ENCODE results near the gene CYP24A1. TPM values are rescaled to one million over a fixed set of nuclear protein-coding genes. Genes with fewer than 3 reads are reported as not detected.
A peak's percentile ranks its signal among the peaks of the same experiment; 100 is the strongest.

The CYP24A1 gene
- polyA plus RNA-seq, 1 donor (not counting 4 experiments of a cell fraction or from before 2014, with no cell fraction given), result 18.2 TPM

DNA sequence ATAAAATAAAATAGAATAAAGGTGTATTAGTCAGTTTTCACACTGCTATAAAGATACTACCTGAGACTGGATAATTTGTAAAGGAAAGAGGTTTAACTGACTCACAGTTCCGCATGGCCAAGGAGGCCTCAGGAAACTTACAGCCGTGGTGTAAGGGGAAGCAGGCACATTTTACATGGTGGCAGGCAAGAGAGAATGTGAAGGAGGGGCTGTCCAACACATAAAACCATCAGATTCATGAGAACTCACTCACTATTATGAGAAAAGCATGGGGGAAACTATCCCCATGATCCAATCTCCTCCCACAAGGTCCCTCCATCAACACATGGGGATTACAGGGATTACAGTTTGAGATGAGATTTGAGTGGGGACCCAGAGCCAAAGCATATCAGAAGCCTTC is 62.3 kb downstream of the CYP24A1 start:
- no peak for FAIRE-seq

GRCh38 chr20:54110457-54110856 is 63.3 kb downstream of the CYP24A1 start:
- Histone ChIP-seq H3K36me3 (ENCODE audit: control insufficient read depth in 2 of 2, extremely low read depth in 1 of 2, insufficient read depth in 2 of 2, low read length in 2 of 2) (no peaks in the 10 kb centered on the region), H3K79me2 (ENCODE audit: control insufficient read depth, insufficient read depth, low read length) (no peaks in the 10 kb centered on the region), H3K27me3 (ENCODE audit: control insufficient read depth, extremely low read depth, insufficient read depth, low read length) (no peaks in the 10 kb centered on the region), H3K27ac (ENCODE audit: control insufficient read depth, insufficient read depth, low read length) (peak overlapping the region; percentile 49), H3K9me3 (ENCODE audit: control insufficient read depth, low read depth, low read length) (peaks cover 2% of the 10 kb centered on the region), H4K20me1 (ENCODE audit: control insufficient read depth, extremely low read depth, insufficient read depth, low read length) (no peaks in the 10 kb centered on the region), H3K4me3 (ENCODE audit: control insufficient read depth in 2 of 3, extremely low read depth in 1 of 3, insufficient read depth in 2 of 3, low read depth in 1 of 3, low read length in 3 of 3) (no peak overlapping the region), H3K4me1 (ENCODE audit: control insufficient read depth, extremely low read depth, insufficient read depth, low read length) (peaks cover 45% of the 10 kb centered on the region), H3K9ac (ENCODE audit: control insufficient read depth, extremely low read depth, insufficient read depth, low read length) (no peak overlapping the region), H2AFZ (ENCODE audit: control insufficient read depth, low read length) (no peak overlapping the region), H3K4me2 (ENCODE audit: control insufficient read depth, extremely low read depth, insufficient read depth, low read depth, low read length) (peak overlapping the region; percentile 33), H3K9me1 (ENCODE audit: control insufficient read depth, extremely low read depth, insufficient read depth, low read length) (no peaks in the 10 kb centered on the region)
- TF ChIP-seq, protein P1, sequence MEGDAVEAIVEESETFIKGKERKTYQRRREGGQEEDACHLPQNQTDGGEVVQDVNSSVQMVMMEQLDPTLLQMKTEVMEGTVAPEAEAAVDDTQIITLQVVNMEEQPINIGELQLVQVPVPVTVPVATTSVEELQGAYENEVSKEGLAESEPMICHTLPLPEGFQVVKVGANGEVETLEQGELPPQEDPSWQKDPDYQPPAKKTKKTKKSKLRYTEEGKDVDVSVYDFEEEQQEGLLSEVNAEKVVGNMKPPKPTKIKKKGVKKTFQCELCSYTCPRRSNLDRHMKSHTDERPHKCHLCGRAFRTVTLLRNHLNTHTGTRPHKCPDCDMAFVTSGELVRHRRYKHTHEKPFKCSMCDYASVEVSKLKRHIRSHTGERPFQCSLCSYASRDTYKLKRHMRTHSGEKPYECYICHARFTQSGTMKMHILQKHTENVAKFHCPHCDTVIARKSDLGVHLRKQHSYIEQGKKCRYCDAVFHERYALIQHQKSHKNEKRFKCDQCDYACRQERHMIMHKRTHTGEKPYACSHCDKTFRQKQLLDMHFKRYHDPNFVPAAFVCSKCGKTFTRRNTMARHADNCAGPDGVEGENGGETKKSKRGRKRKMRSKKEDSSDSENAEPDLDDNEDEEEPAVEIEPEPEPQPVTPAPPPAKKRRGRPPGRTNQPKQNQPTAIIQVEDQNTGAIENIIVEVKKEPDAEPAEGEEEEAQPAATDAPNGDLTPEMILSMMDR (optimal IDR thresholded peaks at IDR 0.05 in 1 of 3, IDR thresholded peaks at IDR 0.05 in 1 of 3, conservative IDR thresholded peaks at IDR 0.05 in 1 of 3; ENCODE audit: extremely low read depth in 1 of 3, insufficient read depth in 2 of 3, low read length in 3 of 3), result no peak
- no peak for TF ChIP-seq EZH2 (IDR thresholded peaks at IDR 0.05; ENCODE audit: low read length)
- no peak for FAIRE-seq
- dilution Hi-C loops (cut with MboI; ENCODE audit: extremely low pct_ligation_motif_present, low sequenced_read_pairs), result no loop called here
- no peak for DNase-seq (ENCODE audit: low read depth, low spot score)

More for the DNA sequence above, 62.3 kb downstream of the CYP24A1 start:
- no peak overlapping the region for H3K9ac ChIP-seq (ENCODE audit: control insufficient read depth, extremely low read depth, insufficient read depth, low read length)
- no peak for DNase-seq (ENCODE audit: low read depth, low spot score)
- H3K27me3 ChIP-seq (ENCODE audit: control insufficient read depth, extremely low read depth, insufficient read depth, low read length), result no peaks in the 10 kb centered on the region
- H3K36me3 ChIP-seq (ENCODE audit: control insufficient read depth in 2 of 2, extremely low read depth in 1 of 2, insufficient read depth in 2 of 2, low read length in 2 of 2), result no peaks in the 10 kb centered on the region
- TF ChIP-seq, protein P1 (optimal IDR thresholded peaks at IDR 0.05 in 1 of 3, IDR thresholded peaks at IDR 0.05 in 1 of 3, conservative IDR thresholded peaks at IDR 0.05 in 1 of 3; ENCODE audit: extremely low read depth in 1 of 3, insufficient read depth in 2 of 3, low read length in 3 of 3), result no peak
- no peak for TF ChIP-seq EZH2 (IDR thresholded peaks at IDR 0.05; ENCODE audit: low read length)
- dilution Hi-C loops (cut with MboI; ENCODE audit: extremely low pct_ligation_motif_present, low sequenced_read_pairs), result no loop called here
- peaks cover 2% of the 10 kb centered on the region for H3K9me3 ChIP-seq (ENCODE audit: control insufficient read depth, low read depth, low read length)
- no peaks in the 10 kb centered on the region for H3K79me2 ChIP-seq (ENCODE audit: control insufficient read depth, insufficient read depth, low read length)
- no peaks in the 10 kb centered on the region for H4K20me1 ChIP-seq (ENCODE audit: control insufficient read depth, extremely low read depth, insufficient read depth, low read length)
- no peak overlapping the region for H3K27ac ChIP-seq (ENCODE audit: control insufficient read depth, insufficient read depth, low read length)
- no peak overlapping the region for H3K4me3 ChIP-seq (ENCODE audit: control insufficient read depth in 2 of 3, extremely low read depth in 1 of 3, insufficient read depth in 2 of 3, low read depth in 1 of 3, low read length in 3 of 3)
- H3K4me2 ChIP-seq (ENCODE audit: control insufficient read depth, extremely low read depth, insufficient read depth, low read depth, low read length), result no peak overlapping the region
- H3K9me1 ChIP-seq (ENCODE audit: control insufficient read depth, extremely low read depth, insufficient read depth, low read length), result no peaks in the 10 kb centered on the region
- H3K4me1 ChIP-seq (ENCODE audit: control insufficient read depth, extremely low read depth, insufficient read depth, low read length), result peaks cover 38% of the 10 kb centered on the region
- no peak overlapping the region for H2AFZ ChIP-seq (ENCODE audit: control insufficient read depth, low read length)
